ENCODE results near the gene MCM7.
A peak's percentile ranks its signal among the peaks of the same experiment; 100 is the strongest.

The MCM7 gene

GRCh38 chr7:100122568-100122967 is 21.4 kb upstream of the MCM7 start:
- Histone ChIP-seq H3K27me3 (ENCODE audit: control insufficient read depth in 3 of 3, insufficient read depth in 3 of 3, low read depth in 1 of 3, low read length in 3 of 3) (peaks cover 0 to under 1% (median 0%) of the 10 kb centered on the region in 3 experiments), H3K18ac (ENCODE audit: low read length) (no peak overlapping the region), H3K9ac (ENCODE audit: low read depth, low read length, poor library complexity) (no peak overlapping the region), H3K4me1 (ENCODE audit: control insufficient read depth in 2 of 2, insufficient read depth in 1 of 2, low read depth in 1 of 2, low read length in 2 of 2) (peaks cover 4 to 7% of the 10 kb centered on the region in 2 donors), H3K4me3 (ENCODE audit: low read length in 2 of 2) (no peak overlapping the region), H3K36me3 (replicated peaks in 1 of 2; ENCODE audit: control insufficient read depth in 2 of 2, insufficient read depth in 2 of 2, low read length in 2 of 2) (peaks cover 4 to 22% of the 10 kb centered on the region in 2 donors), H3K79me1 (ENCODE audit: low read depth, low read length) (peaks cover 4% of the 10 kb centered on the region), H3K4ac (ENCODE audit: low read length) (no peak overlapping the region), H3K23ac (ENCODE audit: low read depth, low read length, poor library complexity) (no peak overlapping the region), H3K14ac (ENCODE audit: low read length) (no peak overlapping the region), H3K9me3 (replicated peaks in 1 of 2; ENCODE audit: control insufficient read depth in 2 of 2, insufficient read depth in 1 of 2, low read depth in 1 of 2, low read length in 2 of 2) (no peaks in the 10 kb centered on the region), H2BK12ac (ENCODE audit: low read length) (no peak overlapping the region), H2AK5ac (ENCODE audit: low read depth, low read length) (no peak overlapping the region), H3K27ac (replicated peaks; ENCODE audit: low read length) (no peak overlapping the region), H2BK120ac (ENCODE audit: low read depth, low read length) (no peak overlapping the region), H4K91ac (ENCODE audit: low read depth, low read length, poor library complexity) (no peak overlapping the region), H4K8ac (ENCODE audit: low read depth, low read length) (no peak overlapping the region), H3K4me2 (ENCODE audit: insufficient read depth, low read length, poor library complexity, severe bottlenecking) (no peak overlapping the region), H2BK5ac (ENCODE audit: low read length) (no peak overlapping the region), H2BK15ac (ENCODE audit: low read length) (no peak overlapping the region), H2AFZ (ENCODE audit: low read length) (no peak overlapping the region)
- no CpG with 5 or more reads among the region's 1 CpG for WGBS, 2 donors (ENCODE audit: extremely low coverage in 2 of 2, insufficient read length in 2 of 2, insufficient replicate concordance in 1 of 2)
- no peak for DNase-seq (ENCODE audit: low spot score)

GRCh38 chr7:100122067-100122466 is 20.9 kb upstream of the MCM7 start:
- Histone ChIP-seq H2AK5ac (ENCODE audit: low read depth, low read length) (no peak overlapping the region), H3K23ac (ENCODE audit: low read depth, low read length, poor library complexity) (no peak overlapping the region), H4K91ac (ENCODE audit: low read depth, low read length, poor library complexity) (no peak overlapping the region), H3K27ac (replicated peaks; ENCODE audit: low read length) (no peak overlapping the region), H2BK12ac (ENCODE audit: low read length) (no peak overlapping the region), H2BK5ac (ENCODE audit: low read length) (no peak overlapping the region), H3K18ac (ENCODE audit: low read length) (no peak overlapping the region), H2BK15ac (ENCODE audit: low read length) (no peak overlapping the region), H3K4me2 (ENCODE audit: insufficient read depth, low read length, poor library complexity, severe bottlenecking) (no peak overlapping the region), H3K4me3 (ENCODE audit: low read length in 2 of 2) (no peak overlapping the region), H3K9ac (ENCODE audit: low read depth, low read length, poor library complexity) (no peak overlapping the region), H4K8ac (ENCODE audit: low read depth, low read length) (no peak overlapping the region), H3K9me3 (replicated peaks in 1 of 2; ENCODE audit: control insufficient read depth in 2 of 2, insufficient read depth in 1 of 2, low read depth in 1 of 2, low read length in 2 of 2) (no peaks in the 10 kb centered on the region), H2AFZ (ENCODE audit: low read length) (no peak overlapping the region), H3K4me1 (ENCODE audit: control insufficient read depth in 2 of 2, insufficient read depth in 1 of 2, low read depth in 1 of 2, low read length in 2 of 2) (peaks cover 4 to 7% of the 10 kb centered on the region in 2 donors), H3K27me3 (ENCODE audit: control insufficient read depth in 3 of 3, insufficient read depth in 3 of 3, low read depth in 1 of 3, low read length in 3 of 3) (no peaks in the 10 kb centered on the region), H3K79me1 (ENCODE audit: low read depth, low read length) (peaks cover 4% of the 10 kb centered on the region), H2BK120ac (ENCODE audit: low read depth, low read length) (no peak overlapping the region), H3K36me3 (replicated peaks in 1 of 2; ENCODE audit: control insufficient read depth in 2 of 2, insufficient read depth in 2 of 2, low read length in 2 of 2) (peaks cover 4 to 22% of the 10 kb centered on the region in 2 donors), H3K4ac (ENCODE audit: low read length) (no peak overlapping the region), H3K14ac (ENCODE audit: low read length) (no peak overlapping the region)
- no peak for DNase-seq (ENCODE audit: low spot score)
- WGBS, 2 donors (ENCODE audit: extremely low coverage in 2 of 2, insufficient read length in 2 of 2, insufficient replicate concordance in 1 of 2) = no CpG with 5 or more reads among the region's 13 CpGs

DNA sequence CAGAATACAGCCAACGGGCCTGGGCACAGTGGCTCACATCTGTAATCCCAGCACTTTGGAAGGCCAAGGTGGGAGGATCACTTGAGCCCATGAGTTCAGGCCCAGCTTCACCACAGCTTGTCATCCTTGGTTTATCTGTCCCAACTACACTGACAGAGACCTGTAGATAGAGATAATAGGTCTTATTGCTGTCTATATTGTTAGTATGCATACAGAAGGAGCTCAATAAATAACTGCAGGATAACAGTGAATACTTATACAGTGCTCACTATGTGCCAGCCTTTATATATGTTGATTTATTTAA is 19.5 kb upstream of the MCM7 start:
- H2BK5ac ChIP-seq (ENCODE audit: low read length) = no peak overlapping the region
- no peak overlapping the region for H3K14ac ChIP-seq (ENCODE audit: low read length)
- H4K8ac ChIP-seq (ENCODE audit: low read depth, low read length) = no peak overlapping the region
- no peak overlapping the region for H2BK15ac ChIP-seq (ENCODE audit: low read length)
- H3K4ac ChIP-seq (ENCODE audit: low read length) = no peak overlapping the region
- H3K9ac ChIP-seq (ENCODE audit: low read depth, low read length, poor library complexity) = no peak overlapping the region
- H2BK120ac ChIP-seq (ENCODE audit: low read depth, low read length) = no peak overlapping the region
- no peak overlapping the region for H2AK5ac ChIP-seq (ENCODE audit: low read depth, low read length)
- H3K4me1 ChIP-seq (ENCODE audit: control insufficient read depth in 2 of 2, insufficient read depth in 1 of 2, low read depth in 1 of 2, low read length in 2 of 2) = peaks cover 4 to 5% of the 10 kb centered on the region in 2 donors
- H3K4me2 ChIP-seq (ENCODE audit: insufficient read depth, low read length, poor library complexity, severe bottlenecking) = peak overlapping the region; percentile 89
- no peak overlapping the region for H2BK12ac ChIP-seq (ENCODE audit: low read length)
- no peak overlapping the region for H4K91ac ChIP-seq (ENCODE audit: low read depth, low read length, poor library complexity)
- no peak overlapping the region for H3K27ac ChIP-seq (replicated peaks; ENCODE audit: low read length)
- H3K79me1 ChIP-seq (ENCODE audit: low read depth, low read length) = peaks cover 4% of the 10 kb centered on the region
- H3K18ac ChIP-seq (ENCODE audit: low read length) = no peak overlapping the region
- peak overlapping the region; percentile 79 for H2AFZ ChIP-seq (ENCODE audit: low read length)
- WGBS, 2 donors (ENCODE audit: extremely low coverage in 2 of 2, insufficient read length in 2 of 2, insufficient replicate concordance in 1 of 2) = no CpG with 5 or more reads among the region's 1 CpG
- H3K23ac ChIP-seq (ENCODE audit: low read depth, low read length, poor library complexity) = no peak overlapping the region
- no peaks in the 10 kb centered on the region for H3K9me3 ChIP-seq (replicated peaks in 1 of 2; ENCODE audit: control insufficient read depth in 2 of 2, insufficient read depth in 1 of 2, low read depth in 1 of 2, low read length in 2 of 2)
- H3K27me3 ChIP-seq (ENCODE audit: control insufficient read depth in 3 of 3, insufficient read depth in 3 of 3, low read depth in 1 of 3, low read length in 3 of 3) = no peaks in the 10 kb centered on the region
- DNase-seq (ENCODE audit: low spot score) = no peak
- H3K36me3 ChIP-seq (replicated peaks in 1 of 2; ENCODE audit: control insufficient read depth in 2 of 2, insufficient read depth in 2 of 2, low read length in 2 of 2) = peaks cover 6 to 25% of the 10 kb centered on the region in 2 donors
- H3K4me3 ChIP-seq (ENCODE audit: low read length in 2 of 2) = peak overlapping the region in 1 of 2 donors; percentile 62

- no peaks in the 10 kb centered on the region for H3K9me3 ChIP-seq (replicated peaks in 1 of 2; ENCODE audit: control insufficient read depth in 2 of 2, insufficient read depth in 1 of 2, low read depth in 1 of 2, low read length in 2 of 2)
- peak overlapping the region; percentile 60 for H3K27ac ChIP-seq (replicated peaks; ENCODE audit: low read length)
- DNase-seq (ENCODE audit: low spot score) = no peak
- peak overlapping the region; percentile 51 for H3K23ac ChIP-seq (ENCODE audit: low read depth, low read length, poor library complexity)
- peaks cover 2% of the 10 kb centered on the region for H3K79me1 ChIP-seq (ENCODE audit: low read depth, low read length)
- peak overlapping the region; percentile 9 for H4K91ac ChIP-seq (ENCODE audit: low read depth, low read length, poor library complexity)
- peak overlapping the region; percentile 62 to 91 for H3K4me3 ChIP-seq (ENCODE audit: low read length in 2 of 2)
- H3K4me2 ChIP-seq (ENCODE audit: insufficient read depth, low read length, poor library complexity, severe bottlenecking) = peak overlapping the region; percentile 89
- H2BK12ac ChIP-seq (ENCODE audit: low read length) = no peak overlapping the region
- no peak overlapping the region for H3K14ac ChIP-seq (ENCODE audit: low read length)
- H3K27me3 ChIP-seq (ENCODE audit: control insufficient read depth in 3 of 3, insufficient read depth in 3 of 3, low read depth in 1 of 3, low read length in 3 of 3) = no peaks in the 10 kb centered on the region
- H2BK120ac ChIP-seq (ENCODE audit: low read depth, low read length) = no peak overlapping the region
- H2BK5ac ChIP-seq (ENCODE audit: low read length) = peak overlapping the region; percentile 15
- H3K9ac ChIP-seq (ENCODE audit: low read depth, low read length, poor library complexity) = peak overlapping the region; percentile 86
- no peak overlapping the region for H4K8ac ChIP-seq (ENCODE audit: low read depth, low read length)
- H3K4ac ChIP-seq (ENCODE audit: low read length) = no peak overlapping the region
- peaks cover 4 to 5% of the 10 kb centered on the region in 2 donors for H3K4me1 ChIP-seq (ENCODE audit: control insufficient read depth in 2 of 2, insufficient read depth in 1 of 2, low read depth in 1 of 2, low read length in 2 of 2)
- H2AFZ ChIP-seq (ENCODE audit: low read length) = peak overlapping the region; percentile 79
- no peak overlapping the region for H2AK5ac ChIP-seq (ENCODE audit: low read depth, low read length)
- WGBS, 2 donors (ENCODE audit: extremely low coverage in 2 of 2, insufficient read length in 2 of 2, insufficient replicate concordance in 1 of 2) = no CpG with 5 or more reads among the region's 19 CpGs
- peak overlapping the region; percentile 38 for H3K18ac ChIP-seq (ENCODE audit: low read length)
- H3K36me3 ChIP-seq (replicated peaks in 1 of 2; ENCODE audit: control insufficient read depth in 2 of 2, insufficient read depth in 2 of 2, low read length in 2 of 2) = peaks cover 6 to 23% of the 10 kb centered on the region in 2 donors
- H2BK15ac ChIP-seq (ENCODE audit: low read length) = no peak overlapping the region
These were observed 19.0 kb upstream of the MCM7 start for GRCh38 chr7:100119970-100120732.

All from neuronal stem cell (in vitro differentiated cells).